Chondrocyte (in vitro differentiated cells): ENCODE results near the gene PI4KA. TPM values are rescaled to one million over a fixed set of nuclear protein-coding genes. Genes with fewer than 3 reads are reported as not detected.
"Not testable (repeated sequence)": the region's sequence is repeated elsewhere in the genome, so short reads cannot be mapped to it uniquely, and the experiment has no call there.

Source experiments
- DNase-seq: peaks from one replicate; pipeline ENCODE4 v3.0.0; 2021; ENCODE audit warnings: mixed read lengths, low spot score
- H3K27ac Mint-ChIP-seq: one replicate; pipeline ENCODE4 v1.8.0; 2021; ENCODE audit warnings: mild to moderate bottlenecking, moderate library complexity, mixed read lengths; ENCODE audit not compliant: unreplicated experiment
- H3K27me3 Mint-ChIP-seq: 2 replicates; pipeline ENCODE4 v1.8.0; 2021; ENCODE audit warnings: low read depth, mixed read lengths
- H3K36me3 Mint-ChIP-seq: 2 replicates; pipeline ENCODE4 v1.8.0; 2021; ENCODE audit warnings: low read depth, mixed read lengths
- H3K4me1 Mint-ChIP-seq: 2 replicates; pipeline ENCODE4 v1.8.0; 2021; ENCODE audit warnings: low read depth, mild to moderate bottlenecking, mixed read lengths
- H3K4me3 Mint-ChIP-seq: one replicate; pipeline ENCODE4 v1.8.0; 2021; ENCODE audit warnings: mild to moderate bottlenecking, moderate library complexity, mixed read lengths; ENCODE audit not compliant: unreplicated experiment
- H3K9me3 Mint-ChIP-seq: 2 replicates; pipeline ENCODE4 v1.8.0; 2021; ENCODE audit warnings: low read depth, mixed read lengths
- CTCF ChIP-seq: fragments of 200-600 bp; sonication (generic); IDR thresholded peaks from 2 replicates; pipeline ENCODE4 v1.5.0; 2021; ENCODE audit warnings: antibody characterized with exemption, mild to moderate bottlenecking, moderate library complexity
- total RNA-seq: library from RNA; stranded (reverse); gene quantifications from 3 replicates; pipeline ENCODE4 v1.2.1, GENCODE V29; 2021

PI4KA gene
- total RNA-seq, 1 donor from 2014 or later, result 68.3 TPM

DNA sequence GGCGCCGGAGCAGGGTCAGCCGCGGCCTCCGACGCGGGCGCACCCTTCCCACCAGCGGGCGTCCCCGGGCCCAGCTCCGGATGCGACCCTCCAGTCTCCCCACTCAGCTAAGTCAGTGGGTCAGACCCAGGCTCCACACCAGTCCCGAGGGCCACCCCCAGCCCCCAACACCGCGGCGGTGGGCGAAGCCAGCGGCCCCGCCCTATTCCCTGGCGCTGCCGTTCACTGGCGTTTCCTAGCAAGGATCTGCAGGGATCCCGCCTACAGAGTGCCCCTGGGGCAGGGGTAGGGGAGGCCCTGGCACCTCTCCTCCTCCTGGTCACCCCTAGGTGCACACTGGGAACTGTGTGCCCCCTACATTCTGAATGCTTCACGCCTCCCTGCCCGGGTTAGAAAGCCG lies 190.4 kb downstream of the PI4KA start:
- H3K4me1 Mint-ChIP-seq, H3K4me3 Mint-ChIP-seq, H3K36me3 Mint-ChIP-seq, DNase-seq, H3K27ac Mint-ChIP-seq, H3K9me3 Mint-ChIP-seq: not testable (repeated sequence)
- H3K27me3 Mint-ChIP-seq, result peaks cover 15% of the 10 kb centered on the region

- H3K36me3 Mint-ChIP-seq, H3K9me3 Mint-ChIP-seq, H3K4me3 Mint-ChIP-seq, H3K4me1 Mint-ChIP-seq, DNase-seq, H3K27ac Mint-ChIP-seq: not testable (repeated sequence)
- peaks cover 15% of the 10 kb centered on the region for H3K27me3 Mint-ChIP-seq
Measured at GRCh38 chr22:20667548-20667947, 191.1 kb downstream of the PI4KA start.

- H3K27me3 Mint-ChIP-seq, result peaks cover 16% of the 10 kb centered on the region
- H3K4me3 Mint-ChIP-seq, result no peak overlapping the region
- no peaks in the 10 kb centered on the region for H3K4me1 Mint-ChIP-seq
- H3K36me3 Mint-ChIP-seq, result peaks cover 5% of the 10 kb centered on the region
- H3K27ac Mint-ChIP-seq, result no peak overlapping the region
- TF ChIP-seq CTCF, result no peak
- H3K9me3 Mint-ChIP-seq, result peaks cover 8% of the 10 kb centered on the region
- DNase-seq, result no peak
Measured at GRCh38 chr22:20666560-20666959, 192.1 kb downstream of the PI4KA start.

DNA sequence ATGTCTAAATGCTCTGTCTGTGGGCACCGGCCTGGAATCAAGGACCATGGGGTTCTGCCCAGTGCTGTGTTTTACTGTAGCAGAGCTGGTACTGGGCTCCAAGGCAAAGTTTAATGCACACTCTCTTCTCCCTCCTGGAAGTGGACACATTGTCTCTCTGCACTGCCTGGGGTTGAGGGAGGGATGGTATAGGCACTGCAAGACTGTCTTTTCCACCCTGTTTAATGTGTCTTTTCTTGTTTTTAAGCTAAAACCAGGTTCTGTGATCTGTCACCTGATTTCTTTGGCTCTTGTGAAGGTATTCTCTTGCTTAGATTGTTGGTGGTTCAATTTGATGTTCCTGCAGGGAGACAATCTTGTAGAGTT lies 194.0 kb downstream of the PI4KA start:
- H3K27ac Mint-ChIP-seq, result no peak overlapping the region
- H3K9me3 Mint-ChIP-seq, result peaks cover 8% of the 10 kb centered on the region
- H3K36me3 Mint-ChIP-seq, result peaks cover 9% of the 10 kb centered on the region
- H3K27me3 Mint-ChIP-seq, result peaks cover 31% of the 10 kb centered on the region
- no peak for DNase-seq
- H3K4me1 Mint-ChIP-seq, result no peaks in the 10 kb centered on the region
- TF ChIP-seq CTCF, result no peak
- no peak overlapping the region for H3K4me3 Mint-ChIP-seq

- peaks cover 9% of the 10 kb centered on the region for H3K36me3 Mint-ChIP-seq
- H3K4me1 Mint-ChIP-seq, result no peaks in the 10 kb centered on the region
- DNase-seq, result no peak
- H3K27ac Mint-ChIP-seq, result no peak overlapping the region
- H3K4me3 Mint-ChIP-seq, result no peak overlapping the region
- peaks cover 34% of the 10 kb centered on the region for H3K27me3 Mint-ChIP-seq
- TF ChIP-seq CTCF, result no peak
- H3K9me3 Mint-ChIP-seq, result peaks cover 12% of the 10 kb centered on the region
Measured at GRCh38 chr22:20663941-20664593, 194.5 kb downstream of the PI4KA start.

DNA sequence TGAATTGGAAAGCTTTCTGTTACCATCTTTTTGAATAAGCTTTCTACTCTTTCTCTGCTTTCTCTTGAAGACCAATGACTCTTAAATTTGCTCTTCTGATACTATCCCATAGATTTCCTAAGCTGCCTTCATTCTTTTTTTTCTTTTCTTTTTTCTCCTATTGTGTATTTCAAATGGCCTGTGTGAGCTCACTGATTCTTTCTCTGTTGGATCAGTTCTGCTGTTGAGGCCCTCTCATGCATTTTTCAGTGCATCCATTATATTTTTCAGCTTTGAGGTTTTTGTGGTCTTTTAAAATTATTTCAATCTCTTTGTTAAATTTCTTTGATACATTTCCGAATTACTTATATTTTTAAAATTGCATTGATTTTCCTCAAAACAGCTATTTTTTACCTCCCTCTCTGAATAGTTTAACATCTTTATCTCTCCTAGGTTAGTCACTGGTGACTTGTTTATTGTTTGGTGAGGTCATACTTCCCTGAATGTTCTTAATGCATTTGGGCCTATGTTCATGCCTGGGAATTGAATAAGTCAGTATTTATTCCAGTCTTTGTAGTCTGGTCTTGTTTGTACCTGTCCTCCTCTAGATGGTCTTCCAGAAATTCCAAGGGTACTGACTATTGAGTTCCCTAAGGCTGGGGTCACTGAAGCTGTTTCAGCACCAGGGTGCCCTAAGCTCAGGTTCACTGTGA lies 195.3 kb downstream of the PI4KA start:
- peaks cover 9% of the 10 kb centered on the region for H3K36me3 Mint-ChIP-seq
- H3K27ac Mint-ChIP-seq, result no peak overlapping the region
- H3K9me3 Mint-ChIP-seq, result peaks cover 12% of the 10 kb centered on the region
- H3K4me1 Mint-ChIP-seq, result no peaks in the 10 kb centered on the region
- TF ChIP-seq CTCF, result no peak
- H3K27me3 Mint-ChIP-seq, result peaks cover 42% of the 10 kb centered on the region
- no peak for DNase-seq
- H3K4me3 Mint-ChIP-seq, result no peak overlapping the region

- H3K9me3 Mint-ChIP-seq, result peaks cover 12% of the 10 kb centered on the region
- not testable (repeated sequence) for H3K36me3 Mint-ChIP-seq, H3K4me1 Mint-ChIP-seq, DNase-seq, H3K4me3 Mint-ChIP-seq, H3K27ac Mint-ChIP-seq
- H3K27me3 Mint-ChIP-seq, result peaks cover 48% of the 10 kb centered on the region
Measured at GRCh38 chr22:20662524-20663036, 196.0 kb downstream of the PI4KA start.
